Uterus (tissue), 2 donors: ENCODE measurements around the gene PEPD.
"Not testable (repeated sequence)": the region's sequence is repeated elsewhere in the genome, so short reads cannot be mapped to it uniquely, and the experiment has no call there.

Experiments used
- CTCF ChIP-seq, 4 experiments: fragments of 200-600 bp in 2 of 4; fragments of 450-650 bp in 2 of 4; sonication (generic) in 2 of 4; IDR thresholded peaks; one replicate each; pipeline ENCODE4 v1.5.1; 2016 to 2019; ENCODE audit warnings: antibody characterized with exemption in 4 of 4, mild to moderate bottlenecking in 2 of 4, moderate library complexity in 1 of 4
- POLR2A ChIP-seq, 2 donors: fragments of 450-650 bp; IDR thresholded peaks; one replicate each; pipeline ENCODE4 v1.6.1; 2016; ENCODE audit warnings: antibody characterized with exemption in 2 of 2, mild to moderate bottlenecking in 1 of 2, moderate library complexity in 1 of 2

GRCh38 chr19:33479570-33479969, 42.0 kb downstream of the PEPD start:
- not testable (repeated sequence) for TF ChIP-seq POLR2A, CTCF (IDR thresholded peaks at IDR 0.05)
